Body of pancreas (tissue), 4 donors: ENCODE results near the gene TIMM22. TPM values are rescaled to one million over a fixed set of nuclear protein-coding genes. Genes with fewer than 3 reads are reported as not detected.
"Not testable (repeated sequence)": the region's sequence is repeated elsewhere in the genome, so short reads cannot be mapped to it uniquely, and the experiment has no call there.

Experiments used
- ATAC-seq: fragments of 150-250 bp; one replicate; pipeline ENCODE4 v1.9.1; 2016
- DNase-seq, 4 donors: peaks; one replicate each; pipeline ENCODE4 v3.0.0-alpha.2; 2019
- H3K27ac ChIP-seq, 4 donors: fragments of 200-600 bp; sonication (generic); 1 replicate in 3 of 4; 2 replicates in 1 of 4; pipeline versions ENCODE4 v1.5.1 to v1.6.1; 2016 to 2019; ENCODE audit warnings: mild to moderate bottlenecking in 1 of 4, mixed read lengths in 1 of 4, moderate library complexity in 1 of 4
- H3K27me3 ChIP-seq, 2 donors: fragments of 200-600 bp; sonication (generic); one replicate each; pipeline ENCODE4 v1.6.0; 2016; ENCODE audit warnings: mild to moderate bottlenecking in 1 of 2
- H3K36me3 ChIP-seq, 2 donors: fragments of 200-600 bp; sonication (generic); replicated peaks in 1 of 2; 2 replicates each; pipeline ENCODE4 v1.5.1; 2016; ENCODE audit warnings: low read depth in 2 of 2; ENCODE audit not compliant: insufficient read depth in 1 of 2
- H3K4me1 ChIP-seq: fragments of 200-600 bp; sonication (generic); one replicate; pipeline ENCODE4 v1.6.0; 2016
- H3K4me3 ChIP-seq, 2 donors: fragments of 200-600 bp; sonication (generic); 1 replicate in 1 of 2; 2 replicates in 1 of 2; pipeline ENCODE4 v1.5.1; 2016 to 2019
- H3K9me3 ChIP-seq, 3 donors: fragments of 200-600 bp; sonication (generic); 1 replicate in 2 of 3; 2 replicates in 1 of 3; pipeline ENCODE4 v1.5.1; 2016
- CTCF ChIP-seq, 7 experiments: fragments of 450-650 bp in 4 of 7; fragments of 200-600 bp in 3 of 7; sonication (generic) in 3 of 7; IDR thresholded peaks; one replicate each; pipeline ENCODE4 v1.5.1; 2016 to 2019; ENCODE audit warnings: antibody characterized with exemption in 7 of 7
- POLR2A ChIP-seq, 3 donors: fragments of 450-650 bp; IDR thresholded peaks; one replicate each; pipeline ENCODE4 v1.6.1; 2016; ENCODE audit warnings: antibody characterized with exemption in 3 of 3, mild to moderate bottlenecking in 2 of 3
- WGBS, 2 donors: methylation state at CpG; one replicate each; pipeline ENCODE4 v1.1.5; 2017; 5-methylcytosine and 5-hydroxymethylcytosine counted together
- intact Hi-C: fragments of 100-400 bp; cut with DNase I; formaldehyde crosslinking; loops from one replicate; pipeline ENCODE4 v1.15.1; 2023
- total RNA-seq, 2 donors: library from RNA; depleted of rRNA; stranded (reverse); fragments of >200 nt; gene quantifications; one replicate each; pipeline ENCODE4 v1.1.0, GENCODE V29; 2016

The TIMM22 gene
- total RNA-seq, 2 donors from 2014 or later = 4.3 to 9.3 TPM

GRCh38 chr17:970364-970763, 26.6 kb upstream of the TIMM22 start:
- no peaks in the 10 kb centered on the region for H3K36me3 ChIP-seq
- no peaks in the 10 kb centered on the region for H3K9me3 ChIP-seq
- ATAC-seq (no peak), DNase-seq (no peak)
- H3K4me1 ChIP-seq = peaks cover 6% of the 10 kb centered on the region
- TF ChIP-seq CTCF (IDR thresholded peaks at IDR 0.05) (no peak), POLR2A (IDR thresholded peaks at IDR 0.05) (no peak)
- H3K27ac ChIP-seq = no peak overlapping the region
- no peaks in the 10 kb centered on the region for H3K27me3 ChIP-seq
- no peak overlapping the region for H3K4me3 ChIP-seq
- 61 to 80% methylated on average over 9 of the region's 9 CpGs for WGBS, 2 donors
- intact Hi-C loops = no loop called here

- H3K9me3 ChIP-seq, H3K4me3 ChIP-seq, ATAC-seq, H3K27ac ChIP-seq, intact Hi-C loops, DNase-seq, H3K27me3 ChIP-seq, H3K36me3 ChIP-seq: not testable (repeated sequence)
- 90 to 91% methylated on average over 14 of the region's 14 CpGs for WGBS, 2 donors
- H3K4me1 ChIP-seq = peaks cover 19% of the 10 kb centered on the region
These were observed 25.1 kb upstream of the TIMM22 start for GRCh38 chr17:971861-972260.

GRCh38 chr17:973053-973452, 23.9 kb upstream of the TIMM22 start:
- H3K27me3 ChIP-seq = no peaks in the 10 kb centered on the region
- no peak overlapping the region for H3K27ac ChIP-seq
- H3K4me1 ChIP-seq = peaks cover 24% of the 10 kb centered on the region
- ATAC-seq (no peak), DNase-seq (no peak)
- H3K36me3 ChIP-seq = no peaks in the 10 kb centered on the region
- no peak overlapping the region for H3K4me3 ChIP-seq
- WGBS, 2 donors = 75 to 76% methylated on average over 7 to 12 of the region's 12 CpGs
- intact Hi-C loops = no loop called here
- TF ChIP-seq CTCF (IDR thresholded peaks at IDR 0.05) (no peak), POLR2A (IDR thresholded peaks at IDR 0.05) (no peak)
- H3K9me3 ChIP-seq = no peaks in the 10 kb centered on the region

GRCh38 chr17:974778-975177, 22.2 kb upstream of the TIMM22 start:
- DNase-seq, H3K36me3 ChIP-seq, H3K9me3 ChIP-seq, H3K4me3 ChIP-seq, intact Hi-C loops, H3K27ac ChIP-seq, H3K27me3 ChIP-seq, ATAC-seq: not testable (repeated sequence)
- H3K4me1 ChIP-seq = peaks cover 25% of the 10 kb centered on the region
- 87 to 89% methylated on average over 2 of the region's 2 CpGs for WGBS, 2 donors

- Histone ChIP-seq H3K27me3 (no peaks in the 10 kb centered on the region), H3K27ac (peak overlapping the region in 1 of 4 donors; percentile 6), H3K4me1 (peaks cover 30% of the 10 kb centered on the region), H3K9me3 (no peaks in the 10 kb centered on the region), H3K4me3 (no peak overlapping the region), H3K36me3 (no peaks in the 10 kb centered on the region)
- 25 to 34% methylated on average over 5 of the region's 5 CpGs for WGBS, 2 donors
- ATAC-seq (no peak), DNase-seq (no peak)
- TF ChIP-seq POLR2A (IDR thresholded peaks at IDR 0.05) (no peak), CTCF (IDR thresholded peaks at IDR 0.05) (no peak)
- intact Hi-C loops = no loop called here
These were observed 21.5 kb upstream of the TIMM22 start for GRCh38 chr17:975371-975915.

- Histone ChIP-seq H3K9me3 (no peaks in the 10 kb centered on the region), H3K4me3 (no peak overlapping the region), H3K36me3 (no peaks in the 10 kb centered on the region), H3K27ac (no peak overlapping the region), H3K27me3 (no peaks in the 10 kb centered on the region), H3K4me1 (peaks cover 34% of the 10 kb centered on the region)
- DNase-seq (no peak), ATAC-seq (no peak)
- WGBS, 2 donors = 77 to 84% methylated on average over 6 of the region's 6 CpGs
- TF ChIP-seq CTCF (IDR thresholded peaks at IDR 0.05) (no peak), POLR2A (IDR thresholded peaks at IDR 0.05) (no peak)
- intact Hi-C loops = no loop called here
These were observed 20.6 kb upstream of the TIMM22 start for GRCh38 chr17:976312-976711.
